Astrocyte (in vitro differentiated cells and primary cell): ENCODE data around the gene AUTS2. TPM values are rescaled to one million over a fixed set of nuclear protein-coding genes. Genes with fewer than 3 reads are reported as not detected.
A peak's percentile ranks its signal among the peaks of the same experiment; 100 is the strongest.

Source experiments
- DNase-seq: peaks from one replicate; pipeline ENCODE4 v3.0.0-alpha.2; 2010; ENCODE audit warnings: low read depth
- FAIRE-seq: peaks from 2 replicates; lab custom pipeline; 2011; peaks lifted over from hg19 to GRCh38; lab: Jason Lieb, UNC
- H2AFZ ChIP-seq: 2 replicates; pipeline ENCODE4 v1.6.0; 2012; ENCODE audit warnings: low read depth, low read length, inconsistent platforms
- H3K27ac ChIP-seq: 2 replicates; pipeline ENCODE4 v1.5.1; 2011; ENCODE audit warnings: low read depth, low read length, inconsistent platforms
- H3K27me3 ChIP-seq: 2 replicates; pipeline ENCODE4 v1.6.0; 2011; ENCODE audit warnings: low read length, inconsistent platforms; ENCODE audit not compliant: insufficient read depth
- H3K36me3 ChIP-seq: 2 replicates; pipeline ENCODE4 v1.5.1; 2011; ENCODE audit warnings: low read length, inconsistent platforms; ENCODE audit not compliant: insufficient read depth
- H3K4me1 ChIP-seq: 2 replicates; pipeline ENCODE4 v1.5.1; 2011; ENCODE audit warnings: low read length, inconsistent platforms; ENCODE audit not compliant: insufficient read depth
- H3K4me2 ChIP-seq: 2 replicates; pipeline ENCODE4 v1.6.0; 2012; ENCODE audit warnings: low read length, inconsistent platforms
- H3K4me3 ChIP-seq: 2 replicates; pipeline ENCODE4 v1.5.1; 2011; ENCODE audit warnings: low read depth, mild to moderate bottlenecking, low read length, inconsistent platforms; ENCODE audit not compliant: insufficient read depth
- H3K79me2 ChIP-seq: 2 replicates; pipeline ENCODE4 v1.6.0; 2012; ENCODE audit warnings: mild to moderate bottlenecking, low read length, inconsistent platforms; ENCODE audit not compliant: insufficient read depth
- H3K9ac ChIP-seq: 2 replicates; pipeline ENCODE4 v1.6.0; 2012; ENCODE audit warnings: mild to moderate bottlenecking, low read length, inconsistent platforms
- H3K9me3 ChIP-seq: 2 replicates; pipeline ENCODE4 v1.5.1; 2012; ENCODE audit warnings: low read depth, mild to moderate bottlenecking, low read length, inconsistent platforms; ENCODE audit not compliant: insufficient read depth
- H4K20me1 ChIP-seq: 2 replicates; pipeline ENCODE4 v1.6.0; 2012; ENCODE audit warnings: low read length, inconsistent platforms; ENCODE audit not compliant: insufficient read depth
- H3K27ac Mint-ChIP-seq: one replicate; pipeline ENCODE4 v1.8.0; 2021; ENCODE audit warnings: mild to moderate bottlenecking, mixed read lengths; ENCODE audit not compliant: unreplicated experiment
- H3K27me3 Mint-ChIP-seq: one replicate; pipeline ENCODE4 v1.8.0; 2021; ENCODE audit warnings: low read depth, mixed read lengths; ENCODE audit not compliant: unreplicated experiment
- H3K36me3 Mint-ChIP-seq: one replicate; pipeline ENCODE4 v1.8.0; 2021; ENCODE audit warnings: low read depth, mixed read lengths; ENCODE audit not compliant: unreplicated experiment
- H3K4me1 Mint-ChIP-seq: one replicate; pipeline ENCODE4 v1.8.0; 2021; ENCODE audit warnings: low read depth, mixed read lengths; ENCODE audit not compliant: unreplicated experiment
- H3K4me3 Mint-ChIP-seq: one replicate; pipeline ENCODE4 v1.8.0; 2021; ENCODE audit warnings: mild to moderate bottlenecking, moderate library complexity, mixed read lengths; ENCODE audit not compliant: unreplicated experiment
- H3K9me3 Mint-ChIP-seq: one replicate; pipeline ENCODE4 v1.8.0; 2021; ENCODE audit warnings: mild to moderate bottlenecking, mixed read lengths; ENCODE audit not compliant: unreplicated experiment
- EZH2 ChIP-seq: IDR thresholded peaks from 2 replicates; pipeline ENCODE4 v1.6.1; 2012; ENCODE audit warnings: mild to moderate bottlenecking, low read length, inconsistent platforms; ENCODE audit not compliant: insufficient read depth
- total RNA-seq: library from RNA; stranded (reverse); gene quantifications from 2 replicates; pipeline ENCODE4 v1.2.1, GENCODE V29; 2021
- TF ChIP-seq, protein P1 (sequence below): IDR thresholded peaks from 2 replicates; pipeline ENCODE4 v1.5.1; 2011; ENCODE audit warnings: low read depth, mild to moderate bottlenecking, inconsistent platforms, low read length, moderate library complexity; ENCODE audit not compliant: insufficient read depth

AUTS2 gene
- total RNA-seq, 1 donor from 2014 or later = 73.2 TPM

DNA sequence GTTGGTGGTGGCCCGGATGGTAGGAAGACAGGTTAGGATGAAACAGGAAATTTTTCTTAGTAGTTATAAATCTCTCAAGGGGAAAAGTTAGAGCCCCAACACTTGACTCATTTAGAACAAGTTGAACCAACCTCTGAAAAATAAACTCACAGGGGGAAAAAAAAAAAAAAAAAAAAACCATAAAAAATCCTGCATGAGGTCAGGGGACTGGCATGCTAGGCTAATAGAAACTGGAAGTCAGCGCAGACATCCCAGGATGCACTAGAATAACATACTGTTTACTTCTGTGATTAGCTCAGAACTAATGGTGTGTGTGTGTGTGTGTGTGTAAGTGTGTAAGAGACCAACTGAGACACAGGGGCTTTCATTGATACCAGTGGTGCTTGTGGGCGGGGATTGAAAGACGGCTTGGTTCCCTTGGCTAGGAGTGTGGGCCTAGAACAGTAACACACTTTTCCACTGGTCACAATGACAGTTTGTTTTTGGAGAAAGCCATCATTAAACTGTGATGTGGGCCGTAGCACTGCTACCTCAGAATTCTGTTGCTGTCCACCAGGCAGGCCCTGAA lies 1042.1 kb downstream of the AUTS2 start:
- Histone ChIP-seq H4K20me1 (no peaks in the 10 kb centered on the region), H3K79me2 (no peaks in the 10 kb centered on the region), H3K4me2 (peak overlapping the region; percentile 46), H2AFZ (peak overlapping the region; percentile 44), H3K4me1 (peaks cover 18% of the 10 kb centered on the region), H3K36me3 (no peaks in the 10 kb centered on the region), H3K9ac (peak overlapping the region; percentile 32), H3K4me3 (no peak overlapping the region), H3K27ac (peak overlapping the region; percentile 52), H3K27me3 (no peaks in the 10 kb centered on the region), H3K9me3 (no peaks in the 10 kb centered on the region)
- no peaks in the 10 kb centered on the region for H3K27me3 Mint-ChIP-seq
- TF ChIP-seq EZH2 = no peak
- TF ChIP-seq, protein P1, sequence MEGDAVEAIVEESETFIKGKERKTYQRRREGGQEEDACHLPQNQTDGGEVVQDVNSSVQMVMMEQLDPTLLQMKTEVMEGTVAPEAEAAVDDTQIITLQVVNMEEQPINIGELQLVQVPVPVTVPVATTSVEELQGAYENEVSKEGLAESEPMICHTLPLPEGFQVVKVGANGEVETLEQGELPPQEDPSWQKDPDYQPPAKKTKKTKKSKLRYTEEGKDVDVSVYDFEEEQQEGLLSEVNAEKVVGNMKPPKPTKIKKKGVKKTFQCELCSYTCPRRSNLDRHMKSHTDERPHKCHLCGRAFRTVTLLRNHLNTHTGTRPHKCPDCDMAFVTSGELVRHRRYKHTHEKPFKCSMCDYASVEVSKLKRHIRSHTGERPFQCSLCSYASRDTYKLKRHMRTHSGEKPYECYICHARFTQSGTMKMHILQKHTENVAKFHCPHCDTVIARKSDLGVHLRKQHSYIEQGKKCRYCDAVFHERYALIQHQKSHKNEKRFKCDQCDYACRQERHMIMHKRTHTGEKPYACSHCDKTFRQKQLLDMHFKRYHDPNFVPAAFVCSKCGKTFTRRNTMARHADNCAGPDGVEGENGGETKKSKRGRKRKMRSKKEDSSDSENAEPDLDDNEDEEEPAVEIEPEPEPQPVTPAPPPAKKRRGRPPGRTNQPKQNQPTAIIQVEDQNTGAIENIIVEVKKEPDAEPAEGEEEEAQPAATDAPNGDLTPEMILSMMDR = no peak
- FAIRE-seq = no peak
- peaks cover 5% of the 10 kb centered on the region for H3K9me3 Mint-ChIP-seq
- peak overlapping the region; percentile 95 for H3K27ac Mint-ChIP-seq
- peaks cover 25% of the 10 kb centered on the region for H3K4me1 Mint-ChIP-seq
- peak; percentile 79 for DNase-seq
- no peak overlapping the region for H3K4me3 Mint-ChIP-seq
- H3K36me3 Mint-ChIP-seq = peaks cover 3% of the 10 kb centered on the region

DNA sequence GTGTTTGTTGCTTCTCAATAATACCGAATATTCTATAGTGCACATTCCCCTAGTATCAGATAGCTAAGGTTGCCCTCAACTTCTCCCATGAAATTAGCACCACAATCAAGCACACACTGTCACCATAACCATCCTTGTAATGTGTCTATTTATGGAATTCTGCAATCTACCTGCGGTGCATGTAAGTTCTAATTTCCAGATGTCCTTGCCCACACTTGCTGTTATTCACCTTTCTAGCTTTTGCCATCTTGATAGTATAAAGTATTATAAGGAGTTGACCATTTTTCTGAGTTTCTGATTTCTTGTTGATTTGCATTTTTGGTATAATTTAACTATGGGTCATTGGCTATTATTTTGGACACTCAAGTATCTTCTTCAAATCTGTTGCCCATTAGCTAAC lies 1043.6 kb downstream of the AUTS2 start:
- no peaks in the 10 kb centered on the region for H3K9me3 ChIP-seq
- H3K27ac Mint-ChIP-seq = no peak overlapping the region
- H3K4me3 ChIP-seq = no peak overlapping the region
- H3K4me1 Mint-ChIP-seq = peaks cover 25% of the 10 kb centered on the region
- peaks cover 15% of the 10 kb centered on the region for H3K4me1 ChIP-seq
- no peaks in the 10 kb centered on the region for H3K36me3 ChIP-seq
- no peaks in the 10 kb centered on the region for H3K79me2 ChIP-seq
- FAIRE-seq (no peak), DNase-seq (no peak)
- no peak for TF ChIP-seq EZH2
- TF ChIP-seq, protein P1 = no peak
- no peak overlapping the region for H2AFZ ChIP-seq
- no peak overlapping the region for H3K4me3 Mint-ChIP-seq
- H3K4me2 ChIP-seq = no peak overlapping the region
- no peaks in the 10 kb centered on the region for H3K27me3 Mint-ChIP-seq
- H3K27ac ChIP-seq = no peak overlapping the region
- H3K9ac ChIP-seq = no peak overlapping the region
- H4K20me1 ChIP-seq = no peaks in the 10 kb centered on the region
- H3K36me3 Mint-ChIP-seq = peaks cover 5% of the 10 kb centered on the region
- no peaks in the 10 kb centered on the region for H3K27me3 ChIP-seq
- H3K9me3 Mint-ChIP-seq = peaks cover 5% of the 10 kb centered on the region

- Histone ChIP-seq H3K9ac (no peak overlapping the region), H3K4me3 (no peak overlapping the region), H3K27me3 (no peaks in the 10 kb centered on the region), H3K9me3 (no peaks in the 10 kb centered on the region), H2AFZ (no peak overlapping the region), H3K4me1 (peaks cover 19% of the 10 kb centered on the region), H3K4me2 (no peak overlapping the region), H3K79me2 (no peaks in the 10 kb centered on the region), H3K36me3 (no peaks in the 10 kb centered on the region), H3K27ac (no peak overlapping the region), H4K20me1 (no peaks in the 10 kb centered on the region)
- Mint-ChIP-seq H3K9me3 (peaks cover 5% of the 10 kb centered on the region), H3K27me3 (no peaks in the 10 kb centered on the region), H3K4me1 (peaks cover 17% of the 10 kb centered on the region), H3K4me3 (no peak overlapping the region), H3K36me3 (peaks cover 8% of the 10 kb centered on the region), H3K27ac (no peak overlapping the region)
- TF ChIP-seq, protein P1 = no peak
- no peak for TF ChIP-seq EZH2
- FAIRE-seq (no peak), DNase-seq (no peak)
These were observed 1047.0 kb downstream of the AUTS2 start for GRCh38 chr7:70645279-70645678.
